ENCODE measurements around the gene RALGAPA2.

- no peak for TF ChIP-seq CTCF (IDR thresholded peaks at IDR 0.05)
- TF ChIP-seq POLR2A (IDR thresholded peaks at IDR 0.05): no peak
- TF ChIP-seq POLR2AphosphoS5 (IDR thresholded peaks at IDR 0.05): no peak
Measured at GRCh38 chr20:20505554-20505953, 206.9 kb downstream of the RALGAPA2 start.
